ENCODE measurements around the gene YBX2.
"Not testable (repeated sequence)": the region's sequence is repeated elsewhere in the genome, so short reads cannot be mapped to it uniquely, and the experiment has no call there.

YBX2 gene

DNA sequence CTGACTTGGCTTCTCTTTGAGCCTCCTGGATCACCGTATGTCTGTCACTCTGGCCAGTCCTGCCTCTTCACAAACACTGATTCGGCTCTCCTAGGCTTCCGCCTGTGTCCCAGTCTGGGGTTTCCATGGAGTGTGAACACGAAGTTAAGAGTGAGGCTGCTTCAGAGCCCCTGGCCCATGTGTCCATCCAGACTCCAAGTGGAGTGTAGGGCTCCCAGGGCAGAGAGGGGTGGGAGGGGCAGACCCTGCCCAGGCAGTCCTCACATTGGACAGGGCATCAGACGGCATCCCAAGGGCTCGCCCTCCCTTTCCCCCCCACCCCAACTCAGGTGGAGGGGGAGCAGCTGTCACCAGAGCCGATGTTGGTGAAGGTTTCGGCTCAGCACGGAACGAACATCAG is 50.6 kb downstream of the YBX2 start:
- not testable (repeated sequence) for H2BK12ac ChIP-seq (ENCODE audit: low read length in 2 of 2); DNase-seq; H2BK15ac ChIP-seq (ENCODE audit: low read depth, poor library complexity, severe bottlenecking); H2BK120ac ChIP-seq (ENCODE audit: low read depth, low read length); H3K4me2 ChIP-seq (ENCODE audit: low read length, poor library complexity, severe bottlenecking); H2BK5ac ChIP-seq (ENCODE audit: low read depth, low read length, poor library complexity, severe bottlenecking); H3K27me3 ChIP-seq (ENCODE audit: control insufficient read depth in 1 of 2, insufficient read depth in 1 of 2, low read length in 2 of 2); H3K23ac ChIP-seq (ENCODE audit: low read length in 2 of 2); H3K27ac ChIP-seq (ENCODE audit: low read length, poor library complexity, severe bottlenecking); H3K14ac ChIP-seq (ENCODE audit: low read length in 2 of 2); H3K4ac ChIP-seq (ENCODE audit: low read depth in 1 of 2, low read length in 2 of 2); H2AK5ac ChIP-seq (ENCODE audit: low read length, severe bottlenecking); H3K9me3 ChIP-seq (ENCODE audit: control insufficient read depth, low read length); H4K91ac ChIP-seq (ENCODE audit: low read length); H3K18ac ChIP-seq (ENCODE audit: low read depth in 1 of 2, low read length in 2 of 2); H2AFZ ChIP-seq (ENCODE audit: low read depth, low read length)
- peak overlapping the region in 1 of 2 experiments; percentile 89 for H3K4me3 ChIP-seq (ENCODE audit: insufficient read depth in 1 of 2, low read depth in 1 of 2, low read length in 2 of 2)
- WGBS, result 88% methylated on average over 10 of the region's 10 CpGs
- H4K8ac ChIP-seq (ENCODE audit: low read length), result peak overlapping the region; percentile 51
- H3K36me3 ChIP-seq (ENCODE audit: control insufficient read depth in 1 of 2, insufficient read depth in 2 of 2, low read depth in 1 of 2, low read length in 2 of 2), result peaks cover 32 to 47% of the 10 kb centered on the region in 2 experiments
- peaks cover 14% of the 10 kb centered on the region for H3K79me1 ChIP-seq (replicated peaks; ENCODE audit: low read length, poor library complexity, severe bottlenecking)
- H3K9ac ChIP-seq (ENCODE audit: low read length), result peak overlapping the region; percentile 97
- peaks cover 16% of the 10 kb centered on the region for H3K4me1 ChIP-seq (ENCODE audit: control insufficient read depth, insufficient read depth, low read depth, low read length)

- Histone ChIP-seq H3K4me3 (ENCODE audit: insufficient read depth in 1 of 2, low read depth in 1 of 2, low read length in 2 of 2) (peak overlapping the region; percentile 89 to 98), H2BK5ac (ENCODE audit: low read depth, low read length, poor library complexity, severe bottlenecking) (no peak overlapping the region), H3K18ac (ENCODE audit: low read depth in 1 of 2, low read length in 2 of 2) (peak overlapping the region in 1 of 2 experiments; percentile 90), H3K27ac (ENCODE audit: low read length, poor library complexity, severe bottlenecking) (peak overlapping the region; percentile 47), H2AFZ (ENCODE audit: low read depth, low read length) (no peak overlapping the region), H3K4me1 (ENCODE audit: control insufficient read depth, insufficient read depth, low read depth, low read length) (peaks cover 15% of the 10 kb centered on the region), H3K9me3 (ENCODE audit: control insufficient read depth, low read length) (no peaks in the 10 kb centered on the region), H3K23ac (ENCODE audit: low read length in 2 of 2) (peak overlapping the region in 1 of 2 experiments; percentile 84), H3K27me3 (ENCODE audit: control insufficient read depth in 1 of 2, insufficient read depth in 1 of 2, low read length in 2 of 2) (no peaks in the 10 kb centered on the region), H3K4ac (ENCODE audit: low read depth in 1 of 2, low read length in 2 of 2) (peak overlapping the region; percentile 36 to 96), H2BK120ac (ENCODE audit: low read depth, low read length) (peak overlapping the region; percentile 12), H3K36me3 (ENCODE audit: control insufficient read depth in 1 of 2, insufficient read depth in 2 of 2, low read depth in 1 of 2, low read length in 2 of 2) (peaks cover 32 to 47% of the 10 kb centered on the region in 2 experiments), H2AK5ac (ENCODE audit: low read length, severe bottlenecking) (peak overlapping the region; percentile 31), H3K14ac (ENCODE audit: low read length in 2 of 2) (peak overlapping the region in 1 of 2 experiments; percentile 80), H2BK12ac (ENCODE audit: low read length in 2 of 2) (peak overlapping the region; percentile 20 to 45), H3K79me1 (replicated peaks; ENCODE audit: low read length, poor library complexity, severe bottlenecking) (peaks cover 14% of the 10 kb centered on the region), H3K9ac (ENCODE audit: low read length) (peak overlapping the region; percentile 97), H2BK15ac (ENCODE audit: low read depth, poor library complexity, severe bottlenecking) (no peak overlapping the region), H4K8ac (ENCODE audit: low read length) (peak overlapping the region; percentile 41), H3K4me2 (ENCODE audit: low read length, poor library complexity, severe bottlenecking) (peak overlapping the region; percentile 91), H4K91ac (ENCODE audit: low read length) (no peak overlapping the region)
- WGBS, result 69% methylated on average over 2 of the region's 2 CpGs
- no peak for DNase-seq
Measured at GRCh38 chr17:7243453-7243729, 51.0 kb downstream of the YBX2 start.

DNA sequence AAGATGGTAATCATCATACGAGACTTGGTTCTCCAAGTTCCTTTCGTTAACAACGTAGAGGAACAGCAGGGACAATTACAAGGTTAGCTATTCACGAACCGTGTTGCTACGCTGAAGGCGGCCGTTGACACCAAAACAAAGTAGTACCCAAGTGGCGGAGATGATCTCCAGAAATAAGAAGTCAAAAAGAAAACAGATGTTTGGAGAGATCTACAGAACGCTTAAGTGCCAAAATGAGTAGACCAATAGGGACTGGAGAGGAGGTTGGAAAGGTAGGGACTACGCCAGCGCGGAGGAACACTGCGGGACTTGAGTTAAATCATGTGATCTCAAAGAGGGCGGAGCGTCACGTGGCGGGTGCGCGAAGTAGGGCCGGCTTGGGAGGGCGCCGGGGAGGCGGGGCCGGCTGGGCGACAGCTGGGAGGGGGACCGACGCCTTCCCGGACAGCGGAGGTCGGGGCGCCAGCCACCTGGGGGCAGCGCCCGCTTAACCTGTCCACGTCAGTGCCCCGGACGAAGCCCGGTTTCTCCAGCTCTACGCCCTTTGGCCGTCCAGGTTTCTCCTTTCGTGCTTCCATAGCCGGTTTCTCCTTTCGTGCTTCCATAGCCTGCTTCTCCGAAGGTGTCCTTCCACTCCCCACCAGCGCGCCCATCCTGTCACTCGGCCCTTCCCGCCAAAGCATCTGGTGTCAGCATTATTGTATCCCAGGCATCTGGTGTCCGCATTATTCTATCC is 51.6 kb downstream of the YBX2 start:
- peak overlapping the region; percentile 20 to 45 for H2BK12ac ChIP-seq (ENCODE audit: low read length in 2 of 2)
- H3K4me2 ChIP-seq (ENCODE audit: low read length, poor library complexity, severe bottlenecking), result peak overlapping the region; percentile 91
- H3K27ac ChIP-seq (ENCODE audit: low read length, poor library complexity, severe bottlenecking), result peak overlapping the region; percentile 98
- peak; percentile 97 for DNase-seq
- peaks cover 32 to 47% of the 10 kb centered on the region in 2 experiments for H3K36me3 ChIP-seq (ENCODE audit: control insufficient read depth in 1 of 2, insufficient read depth in 2 of 2, low read depth in 1 of 2, low read length in 2 of 2)
- H3K23ac ChIP-seq (ENCODE audit: low read length in 2 of 2), result peak overlapping the region in 1 of 2 experiments; percentile 84
- peaks cover 15% of the 10 kb centered on the region for H3K4me1 ChIP-seq (ENCODE audit: control insufficient read depth, insufficient read depth, low read depth, low read length)
- H3K9ac ChIP-seq (ENCODE audit: low read length), result peak overlapping the region; percentile 97
- peak overlapping the region; percentile 36 to 96 for H3K4ac ChIP-seq (ENCODE audit: low read depth in 1 of 2, low read length in 2 of 2)
- no peaks in the 10 kb centered on the region for H3K9me3 ChIP-seq (ENCODE audit: control insufficient read depth, low read length)
- peak overlapping the region; percentile 21 for H2BK120ac ChIP-seq (ENCODE audit: low read depth, low read length)
- H2BK15ac ChIP-seq (ENCODE audit: low read depth, poor library complexity, severe bottlenecking), result no peak overlapping the region
- H3K4me3 ChIP-seq (ENCODE audit: insufficient read depth in 1 of 2, low read depth in 1 of 2, low read length in 2 of 2), result peak overlapping the region; percentile 89 to 98
- no peaks in the 10 kb centered on the region for H3K27me3 ChIP-seq (ENCODE audit: control insufficient read depth in 1 of 2, insufficient read depth in 1 of 2, low read length in 2 of 2)
- peak overlapping the region; percentile 31 for H2AK5ac ChIP-seq (ENCODE audit: low read length, severe bottlenecking)
- WGBS, result 1% methylated on average over 48 of the region's 49 CpGs
- peak overlapping the region; percentile 78 for H2AFZ ChIP-seq (ENCODE audit: low read depth, low read length)
- H3K14ac ChIP-seq (ENCODE audit: low read length in 2 of 2), result peak overlapping the region in 1 of 2 experiments; percentile 80
- peak overlapping the region; percentile 14 for H2BK5ac ChIP-seq (ENCODE audit: low read depth, low read length, poor library complexity, severe bottlenecking)
- H3K79me1 ChIP-seq (replicated peaks; ENCODE audit: low read length, poor library complexity, severe bottlenecking), result peaks cover 14% of the 10 kb centered on the region
- H4K8ac ChIP-seq (ENCODE audit: low read length), result peak overlapping the region; percentile 54
- peak overlapping the region; percentile 68 to 90 for H3K18ac ChIP-seq (ENCODE audit: low read depth in 1 of 2, low read length in 2 of 2)
- H4K91ac ChIP-seq (ENCODE audit: low read length), result peak overlapping the region; percentile 4

Measured in mesenchymal stem cell (in vitro differentiated cells and primary cell).